Calu3 (cell line): ENCODE data around the gene GLYR1. TPM values are rescaled to one million over a fixed set of nuclear protein-coding genes. Genes with fewer than 3 reads are reported as not detected.

Experiments used
- BruUV-seq: library from RNA; stranded (reverse); fragments of 400-500 nt; replicated peaks from 2 replicates; lab custom pipeline; 2021; lab: Mats Ljungman, UMichigan
- CTCF ChIA-PET: fragments of 300-600 bp; sonication (Branson Sonifier 250); formaldehyde crosslinking; loops from one replicate; lab custom pipeline; 2022; ENCODE audit warnings: antibody characterized with exemption; lab: Charles Lee
- DNase-seq: peaks from one replicate; pipeline ENCODE4 v3.0.0; 2022
- H3K27ac Mint-ChIP-seq: one replicate; pipeline ENCODE4 v1.8.0; 2022; ENCODE audit warnings: mixed read lengths; ENCODE audit not compliant: unreplicated experiment
- H3K27me3 Mint-ChIP-seq: one replicate; pipeline ENCODE4 v1.8.0; 2022; ENCODE audit warnings: mixed read lengths; ENCODE audit not compliant: unreplicated experiment
- H3K36me3 Mint-ChIP-seq: one replicate; pipeline ENCODE4 v1.8.0; 2022; ENCODE audit warnings: mild to moderate bottlenecking, moderate library complexity, mixed read lengths; ENCODE audit not compliant: insufficient read depth, unreplicated experiment
- H3K4me1 Mint-ChIP-seq: one replicate; pipeline ENCODE4 v1.8.0; 2022; ENCODE audit warnings: mild to moderate bottlenecking, low read depth, mixed read lengths; ENCODE audit not compliant: unreplicated experiment
- H3K4me3 Mint-ChIP-seq: one replicate; pipeline ENCODE4 v1.8.0; 2022; ENCODE audit warnings: mild to moderate bottlenecking, low read depth, moderate library complexity, mixed read lengths; ENCODE audit not compliant: unreplicated experiment
- H3K9me3 Mint-ChIP-seq: one replicate; pipeline ENCODE4 v1.8.0; 2022; ENCODE audit warnings: low read depth, mixed read lengths; ENCODE audit not compliant: unreplicated experiment
- CTCF ChIP-seq: fragments of 200-600 bp; IDR thresholded peaks from one replicate; pipeline ENCODE4 v1.8.0; 2022; ENCODE audit warnings: antibody characterized with exemption; ENCODE audit not compliant: unreplicated experiment
- intact Hi-C: fragments of 100-400 bp; cut with micrococcal nuclease; formaldehyde crosslinking; loops from one replicate; pipeline ENCODE4 v1.10.0; 2022; ENCODE audit not compliant: unreplicated experiment
- total RNA-seq: library from RNA; stranded (reverse); gene quantifications from 2 replicates; pipeline ENCODE4 v1.2.3, GENCODE V29; 2022

GLYR1 gene
- total RNA-seq, 1 experiment from 2014 or later, result 158 TPM

- Mint-ChIP-seq H3K9me3 (no peaks in the 10 kb centered on the region), H3K27ac (peak within 1 kb of the TSS; percentile 90), H3K4me3 (peak within 1 kb of the TSS; percentile 82), H3K36me3 (peaks cover 90% of the 10 kb centered on the region), H3K27me3 (no peaks in the 10 kb centered on the region), H3K4me1 (peaks cover 9% of the 10 kb centered on the region)
- no TSS peak for BruUV-seq
- no peak for TF ChIP-seq CTCF
- peak; percentile 92 for DNase-seq
- intact Hi-C loops, result loop anchor here (2.0 kb wide), 1 partner anchor 155 kb away; no protein-coding TSS in a partner anchor
- CTCF ChIA-PET, result no interaction called here
These were observed 45.0 kb downstream of the GLYR1 start, which contains the start of gene ROGDI for GRCh38 chr16:4801962-4802658. Gene ROGDI (minus strand): TSS chr16:4802633. CDS start chr16:4802571, 62 bp downstream.

GRCh38 chr16:4801051-4801961 lies 45.8 kb downstream of the GLYR1 start:
- Mint-ChIP-seq H3K36me3 (peaks cover 89% of the 10 kb centered on the region), H3K4me1 (peaks cover 9% of the 10 kb centered on the region), H3K27me3 (no peaks in the 10 kb centered on the region), H3K9me3 (no peaks in the 10 kb centered on the region), H3K4me3 (peak overlapping the region; percentile 82), H3K27ac (peak overlapping the region; percentile 90)
- TSS peak; percentile 10 for BruUV-seq
- TF ChIP-seq CTCF, result no peak
- intact Hi-C loops, result no loop called here
- no peak for DNase-seq
- CTCF ChIA-PET, result interaction anchor here (0.5 kb wide), 1 partner anchor 193 kb away, joined by 5 read pairs; no protein-coding TSS in a partner anchor

GRCh38 chr16:4800290-4801041 lies 46.6 kb downstream of the GLYR1 start:
- H3K4me1 Mint-ChIP-seq, result peaks cover 9% of the 10 kb centered on the region
- no peak for TF ChIP-seq CTCF
- CTCF ChIA-PET, result interaction anchor here (0.5 kb wide), 1 partner anchor 194 kb away, joined by 5 read pairs; no protein-coding TSS in a partner anchor
- DNase-seq, result no peak
- no TSS peak for BruUV-seq
- peaks cover 89% of the 10 kb centered on the region for H3K36me3 Mint-ChIP-seq
- H3K27ac Mint-ChIP-seq, result no peak overlapping the region
- peak overlapping the region; percentile 82 for H3K4me3 Mint-ChIP-seq
- no peaks in the 10 kb centered on the region for H3K9me3 Mint-ChIP-seq
- intact Hi-C loops, result no loop called here
- H3K27me3 Mint-ChIP-seq, result no peaks in the 10 kb centered on the region
